Measurements from ENCODE around the gene LILRB2. TPM values are rescaled to one million over a fixed set of nuclear protein-coding genes. Genes with fewer than 3 reads are reported as not detected.
"Not testable (repeated sequence)": the region's sequence is repeated elsewhere in the genome, so short reads cannot be mapped to it uniquely, and the experiment has no call there.

Gene LILRB2
- total RNA-seq, 2 donors from 2014 or later, result not detected

- Mint-ChIP-seq H3K4me1 (no peaks in the 10 kb centered on the region), H3K27ac (no peak overlapping the region), H3K9me3 (no peaks in the 10 kb centered on the region), H3K27me3 (ENCODE audit: insufficient read depth) (peaks cover 24% of the 10 kb centered on the region), H3K36me3 (ENCODE audit: low read depth) (no peaks in the 10 kb centered on the region), H3K4me3 (no peak overlapping the region)
- Histone ChIP-seq H3K4me1 (ENCODE audit: control insufficient read depth, insufficient read depth, low read length) (no peaks in the 10 kb centered on the region), H3K9ac (ENCODE audit: extremely low read depth, low read length, poor library complexity, severe bottlenecking) (no peak overlapping the region), H3K27ac (ENCODE audit: low read depth, low read length) (no peak overlapping the region), H3K27me3 (ENCODE audit: control insufficient read depth, insufficient read depth, low read length, poor library complexity, severe bottlenecking) (no peaks in the 10 kb centered on the region), H3K4me3 (ENCODE audit: low read length) (no peak overlapping the region), H3K9me3 (ENCODE audit: control insufficient read depth, low read length) (no peaks in the 10 kb centered on the region), H3K36me3 (ENCODE audit: control insufficient read depth, insufficient read depth, low read length) (no peaks in the 10 kb centered on the region)
- DNase-seq, result no peak
- 91% methylated on average over 6 of the region's 9 CpGs; no CpG with 5 or more reads in 1 of the 2 experiments for WGBS, 2 experiments (ENCODE audit: insufficient coverage in 1 of 2, insufficient read length in 1 of 2)
- TF ChIP-seq CTCF (conservative IDR thresholded peaks at IDR 0.05), result no peak
Observed at GRCh38 chr19:54275951-54276350, 5.0 kb downstream of the LILRB2 start.

GRCh38 chr19:54274516-54274915 lies 6.4 kb downstream of the LILRB2 start:
- not testable (repeated sequence) for H3K4me3 Mint-ChIP-seq; H3K4me1 Mint-ChIP-seq; H3K9me3 Mint-ChIP-seq; H3K27ac ChIP-seq (ENCODE audit: low read depth, low read length); H3K4me3 ChIP-seq (ENCODE audit: low read length); H3K9me3 ChIP-seq (ENCODE audit: control insufficient read depth, low read length); H3K27me3 ChIP-seq (ENCODE audit: control insufficient read depth, insufficient read depth, low read length, poor library complexity, severe bottlenecking); H3K4me1 ChIP-seq (ENCODE audit: control insufficient read depth, insufficient read depth, low read length); H3K36me3 Mint-ChIP-seq (ENCODE audit: low read depth); H3K36me3 ChIP-seq (ENCODE audit: control insufficient read depth, insufficient read depth, low read length); H3K9ac ChIP-seq (ENCODE audit: extremely low read depth, low read length, poor library complexity, severe bottlenecking); H3K27ac Mint-ChIP-seq
- 84 to 100% methylated on average over 1 to 9 of the region's 9 CpGs for WGBS, 2 experiments (ENCODE audit: insufficient coverage in 1 of 2, insufficient read length in 1 of 2)
- H3K27me3 Mint-ChIP-seq (ENCODE audit: insufficient read depth), result peaks cover 18% of the 10 kb centered on the region
- peak; percentile 37 for DNase-seq

- Histone ChIP-seq H3K9ac (ENCODE audit: extremely low read depth, low read length, poor library complexity, severe bottlenecking) (no peak overlapping the region), H3K4me3 (ENCODE audit: low read length) (no peak overlapping the region), H3K36me3 (ENCODE audit: control insufficient read depth, insufficient read depth, low read length) (no peaks in the 10 kb centered on the region), H3K27me3 (ENCODE audit: control insufficient read depth, insufficient read depth, low read length, poor library complexity, severe bottlenecking) (peaks cover 10% of the 10 kb centered on the region), H3K27ac (ENCODE audit: low read depth, low read length) (no peak overlapping the region), H3K9me3 (ENCODE audit: control insufficient read depth, low read length) (no peaks in the 10 kb centered on the region), H3K4me1 (ENCODE audit: control insufficient read depth, insufficient read depth, low read length) (no peaks in the 10 kb centered on the region)
- H3K36me3 Mint-ChIP-seq (ENCODE audit: low read depth), result no peaks in the 10 kb centered on the region
- H3K4me3 Mint-ChIP-seq, result no peak overlapping the region
- 100% methylated on average over 1 to 2 of the region's 3 CpGs for WGBS, 2 experiments (ENCODE audit: insufficient coverage in 1 of 2, insufficient read length in 1 of 2)
- peaks cover 14% of the 10 kb centered on the region for H3K27me3 Mint-ChIP-seq (ENCODE audit: insufficient read depth)
- no peaks in the 10 kb centered on the region for H3K4me1 Mint-ChIP-seq
- H3K27ac Mint-ChIP-seq, result no peak overlapping the region
- no peaks in the 10 kb centered on the region for H3K9me3 Mint-ChIP-seq
- TF ChIP-seq CTCF (conservative IDR thresholded peaks at IDR 0.05), result no peak
- no peak for DNase-seq
Observed at GRCh38 chr19:54273821-54274220, 7.1 kb downstream of the LILRB2 start.

GRCh38 chr19:54272181-54272580 lies 8.7 kb downstream of the LILRB2 start:
- H3K27me3 ChIP-seq (ENCODE audit: control insufficient read depth, insufficient read depth, low read length, poor library complexity, severe bottlenecking), result peaks cover 22% of the 10 kb centered on the region
- 86 to 100% methylated on average over 2 to 5 of the region's 5 CpGs for WGBS, 2 experiments (ENCODE audit: insufficient coverage in 1 of 2, insufficient read length in 1 of 2)
- H3K9me3 ChIP-seq (ENCODE audit: control insufficient read depth, low read length); H3K4me3 Mint-ChIP-seq; H3K4me1 ChIP-seq (ENCODE audit: control insufficient read depth, insufficient read depth, low read length); H3K36me3 Mint-ChIP-seq (ENCODE audit: low read depth); H3K27ac Mint-ChIP-seq; H3K4me1 Mint-ChIP-seq; H3K36me3 ChIP-seq (ENCODE audit: control insufficient read depth, insufficient read depth, low read length); DNase-seq; H3K9ac ChIP-seq (ENCODE audit: extremely low read depth, low read length, poor library complexity, severe bottlenecking); H3K4me3 ChIP-seq (ENCODE audit: low read length); H3K9me3 Mint-ChIP-seq; H3K27ac ChIP-seq (ENCODE audit: low read depth, low read length): not testable (repeated sequence)
- peaks cover 23% of the 10 kb centered on the region for H3K27me3 Mint-ChIP-seq (ENCODE audit: insufficient read depth)

GRCh38 chr19:54271587-54271986 lies 9.3 kb downstream of the LILRB2 start:
- not testable (repeated sequence) for H3K4me3 ChIP-seq (ENCODE audit: low read length); H3K36me3 ChIP-seq (ENCODE audit: control insufficient read depth, insufficient read depth, low read length); H3K9me3 Mint-ChIP-seq; DNase-seq; H3K27ac ChIP-seq (ENCODE audit: low read depth, low read length); H3K4me1 ChIP-seq (ENCODE audit: control insufficient read depth, insufficient read depth, low read length); H3K9me3 ChIP-seq (ENCODE audit: control insufficient read depth, low read length); H3K36me3 Mint-ChIP-seq (ENCODE audit: low read depth); H3K9ac ChIP-seq (ENCODE audit: extremely low read depth, low read length, poor library complexity, severe bottlenecking); H3K4me1 Mint-ChIP-seq; H3K4me3 Mint-ChIP-seq; H3K27ac Mint-ChIP-seq
- peaks cover 23% of the 10 kb centered on the region for H3K27me3 Mint-ChIP-seq (ENCODE audit: insufficient read depth)
- WGBS, 2 experiments (ENCODE audit: insufficient coverage in 1 of 2, insufficient read length in 1 of 2), result 77% methylated on average over 3 of the region's 4 CpGs; no CpG with 5 or more reads in 1 of the 2 experiments
- H3K27me3 ChIP-seq (ENCODE audit: control insufficient read depth, insufficient read depth, low read length, poor library complexity, severe bottlenecking), result peaks cover 22% of the 10 kb centered on the region
